ENCODE data around the gene MSANTD1. TPM values are rescaled to one million over a fixed set of nuclear protein-coding genes. Genes with fewer than 3 reads are reported as not detected.

The MSANTD1 gene
- total and polyA plus RNA-seq, 10 of the 15 experiments (the other 5 are each of a cell fraction or from before 2014, with no cell fraction given) = 0.07 to 0.87 (median 0.22) TPM; not detected in 2

DNA sequence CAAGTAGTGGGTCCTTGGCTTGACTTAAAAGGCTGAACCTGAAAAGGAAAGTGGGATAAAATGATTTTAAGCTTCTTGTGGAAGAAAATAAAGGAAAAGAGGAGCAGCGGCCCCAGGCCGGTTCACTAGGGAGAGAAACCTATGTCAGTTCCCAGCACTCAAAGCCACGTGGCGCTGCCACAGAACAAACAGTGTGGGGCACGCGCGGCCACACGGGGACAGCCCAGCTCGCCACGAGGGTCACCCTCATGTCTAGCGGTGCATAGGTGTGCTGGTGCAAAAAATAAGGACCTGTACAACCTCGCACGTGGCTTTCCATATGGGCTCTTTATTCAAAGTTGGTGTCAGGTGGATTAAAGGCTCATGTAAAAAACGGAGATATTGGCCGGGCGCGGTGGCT is 17.1 kb downstream of the MSANTD1 start:
- intact Hi-C loops (cut with micrococcal nuclease; ENCODE audit: unreplicated experiment) = no loop called here
- TF ChIP-seq, protein P1, sequence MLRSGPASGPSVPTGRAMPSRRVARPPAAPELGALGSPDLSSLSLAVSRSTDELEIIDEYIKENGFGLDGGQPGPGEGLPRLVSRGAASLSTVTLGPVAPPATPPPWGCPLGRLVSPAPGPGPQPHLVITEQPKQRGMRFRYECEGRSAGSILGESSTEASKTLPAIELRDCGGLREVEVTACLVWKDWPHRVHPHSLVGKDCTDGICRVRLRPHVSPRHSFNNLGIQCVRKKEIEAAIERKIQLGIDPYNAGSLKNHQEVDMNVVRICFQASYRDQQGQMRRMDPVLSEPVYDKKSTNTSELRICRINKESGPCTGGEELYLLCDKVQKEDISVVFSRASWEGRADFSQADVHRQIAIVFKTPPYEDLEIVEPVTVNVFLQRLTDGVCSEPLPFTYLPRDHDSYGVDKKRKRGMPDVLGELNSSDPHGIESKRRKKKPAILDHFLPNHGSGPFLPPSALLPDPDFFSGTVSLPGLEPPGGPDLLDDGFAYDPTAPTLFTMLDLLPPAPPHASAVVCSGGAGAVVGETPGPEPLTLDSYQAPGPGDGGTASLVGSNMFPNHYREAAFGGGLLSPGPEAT (IDR thresholded peaks at IDR 0.05; ENCODE audit: low read depth) = no peak
- TF ChIP-seq CREM (IDR thresholded peaks at IDR 0.05; ENCODE audit: low read depth) (no peak), IKZF2 (IDR thresholded peaks at IDR 0.05) (no peak), IRF4 (IDR thresholded peaks at IDR 0.05; ENCODE audit: low read depth, low read length) (no peak), BCL11A (IDR thresholded peaks at IDR 0.05; ENCODE audit: low read depth, low read length) (no peak), ZZZ3 (IDR thresholded peaks at IDR 0.05; ENCODE audit: control insufficient read depth, insufficient read length, low read depth) (no peak), ATF7 (IDR thresholded peaks at IDR 0.05; ENCODE audit: low read depth) (no peak), HDAC2 (IDR thresholded peaks at IDR 0.05) (no peak), SPI1 (IDR thresholded peaks at IDR 0.05; ENCODE audit: borderline replicate concordance, insufficient read depth, low read depth, low read length) (no peak), NR2F1 (conservative IDR thresholded peaks at IDR 0.05) (no peak), FOS (IDR thresholded peaks at IDR 0.05; ENCODE audit: borderline replicate concordance, extremely low read depth, insufficient read length) (no peak)
- TF ChIP-seq, protein P2, sequence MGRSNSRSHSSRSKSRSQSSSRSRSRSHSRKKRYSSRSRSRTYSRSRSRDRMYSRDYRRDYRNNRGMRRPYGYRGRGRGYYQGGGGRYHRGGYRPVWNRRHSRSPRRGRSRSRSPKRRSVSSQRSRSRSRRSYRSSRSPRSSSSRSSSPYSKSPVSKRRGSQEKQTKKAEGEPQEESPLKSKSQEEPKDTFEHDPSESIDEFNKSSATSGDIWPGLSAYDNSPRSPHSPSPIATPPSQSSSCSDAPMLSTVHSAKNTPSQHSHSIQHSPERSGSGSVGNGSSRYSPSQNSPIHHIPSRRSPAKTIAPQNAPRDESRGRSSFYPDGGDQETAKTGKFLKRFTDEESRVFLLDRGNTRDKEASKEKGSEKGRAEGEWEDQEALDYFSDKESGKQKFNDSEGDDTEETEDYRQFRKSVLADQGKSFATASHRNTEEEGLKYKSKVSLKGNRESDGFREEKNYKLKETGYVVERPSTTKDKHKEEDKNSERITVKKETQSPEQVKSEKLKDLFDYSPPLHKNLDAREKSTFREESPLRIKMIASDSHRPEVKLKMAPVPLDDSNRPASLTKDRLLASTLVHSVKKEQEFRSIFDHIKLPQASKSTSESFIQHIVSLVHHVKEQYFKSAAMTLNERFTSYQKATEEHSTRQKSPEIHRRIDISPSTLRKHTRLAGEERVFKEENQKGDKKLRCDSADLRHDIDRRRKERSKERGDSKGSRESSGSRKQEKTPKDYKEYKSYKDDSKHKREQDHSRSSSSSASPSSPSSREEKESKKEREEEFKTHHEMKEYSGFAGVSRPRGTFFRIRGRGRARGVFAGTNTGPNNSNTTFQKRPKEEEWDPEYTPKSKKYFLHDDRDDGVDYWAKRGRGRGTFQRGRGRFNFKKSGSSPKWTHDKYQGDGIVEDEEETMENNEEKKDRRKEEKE (IDR thresholded peaks at IDR 0.05) = no peak
- TF ChIP-seq, protein P3, sequence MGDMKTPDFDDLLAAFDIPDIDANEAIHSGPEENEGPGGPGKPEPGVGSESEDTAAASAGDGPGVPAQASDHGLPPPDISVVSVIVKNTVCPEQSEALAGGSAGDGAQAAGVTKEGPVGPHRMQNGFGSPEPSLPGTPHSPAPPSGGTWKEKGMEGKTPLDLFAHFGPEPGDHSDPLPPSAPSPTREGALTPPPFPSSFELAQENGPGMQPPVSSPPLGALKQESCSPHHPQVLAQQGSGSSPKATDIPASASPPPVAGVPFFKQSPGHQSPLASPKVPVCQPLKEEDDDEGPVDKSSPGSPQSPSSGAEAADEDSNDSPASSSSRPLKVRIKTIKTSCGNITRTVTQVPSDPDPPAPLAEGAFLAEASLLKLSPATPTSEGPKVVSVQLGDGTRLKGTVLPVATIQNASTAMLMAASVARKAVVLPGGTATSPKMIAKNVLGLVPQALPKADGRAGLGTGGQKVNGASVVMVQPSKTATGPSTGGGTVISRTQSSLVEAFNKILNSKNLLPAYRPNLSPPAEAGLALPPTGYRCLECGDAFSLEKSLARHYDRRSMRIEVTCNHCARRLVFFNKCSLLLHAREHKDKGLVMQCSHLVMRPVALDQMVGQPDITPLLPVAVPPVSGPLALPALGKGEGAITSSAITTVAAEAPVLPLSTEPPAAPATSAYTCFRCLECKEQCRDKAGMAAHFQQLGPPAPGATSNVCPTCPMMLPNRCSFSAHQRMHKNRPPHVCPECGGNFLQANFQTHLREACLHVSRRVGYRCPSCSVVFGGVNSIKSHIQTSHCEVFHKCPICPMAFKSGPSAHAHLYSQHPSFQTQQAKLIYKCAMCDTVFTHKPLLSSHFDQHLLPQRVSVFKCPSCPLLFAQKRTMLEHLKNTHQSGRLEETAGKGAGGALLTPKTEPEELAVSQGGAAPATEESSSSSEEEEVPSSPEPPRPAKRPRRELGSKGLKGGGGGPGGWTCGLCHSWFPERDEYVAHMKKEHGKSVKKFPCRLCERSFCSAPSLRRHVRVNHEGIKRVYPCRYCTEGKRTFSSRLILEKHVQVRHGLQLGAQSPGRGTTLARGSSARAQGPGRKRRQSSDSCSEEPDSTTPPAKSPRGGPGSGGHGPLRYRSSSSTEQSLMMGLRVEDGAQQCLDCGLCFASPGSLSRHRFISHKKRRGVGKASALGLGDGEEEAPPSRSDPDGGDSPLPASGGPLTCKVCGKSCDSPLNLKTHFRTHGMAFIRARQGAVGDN (IDR thresholded peaks at IDR 0.05) = no peak
- TF ChIP-seq, protein P4, sequence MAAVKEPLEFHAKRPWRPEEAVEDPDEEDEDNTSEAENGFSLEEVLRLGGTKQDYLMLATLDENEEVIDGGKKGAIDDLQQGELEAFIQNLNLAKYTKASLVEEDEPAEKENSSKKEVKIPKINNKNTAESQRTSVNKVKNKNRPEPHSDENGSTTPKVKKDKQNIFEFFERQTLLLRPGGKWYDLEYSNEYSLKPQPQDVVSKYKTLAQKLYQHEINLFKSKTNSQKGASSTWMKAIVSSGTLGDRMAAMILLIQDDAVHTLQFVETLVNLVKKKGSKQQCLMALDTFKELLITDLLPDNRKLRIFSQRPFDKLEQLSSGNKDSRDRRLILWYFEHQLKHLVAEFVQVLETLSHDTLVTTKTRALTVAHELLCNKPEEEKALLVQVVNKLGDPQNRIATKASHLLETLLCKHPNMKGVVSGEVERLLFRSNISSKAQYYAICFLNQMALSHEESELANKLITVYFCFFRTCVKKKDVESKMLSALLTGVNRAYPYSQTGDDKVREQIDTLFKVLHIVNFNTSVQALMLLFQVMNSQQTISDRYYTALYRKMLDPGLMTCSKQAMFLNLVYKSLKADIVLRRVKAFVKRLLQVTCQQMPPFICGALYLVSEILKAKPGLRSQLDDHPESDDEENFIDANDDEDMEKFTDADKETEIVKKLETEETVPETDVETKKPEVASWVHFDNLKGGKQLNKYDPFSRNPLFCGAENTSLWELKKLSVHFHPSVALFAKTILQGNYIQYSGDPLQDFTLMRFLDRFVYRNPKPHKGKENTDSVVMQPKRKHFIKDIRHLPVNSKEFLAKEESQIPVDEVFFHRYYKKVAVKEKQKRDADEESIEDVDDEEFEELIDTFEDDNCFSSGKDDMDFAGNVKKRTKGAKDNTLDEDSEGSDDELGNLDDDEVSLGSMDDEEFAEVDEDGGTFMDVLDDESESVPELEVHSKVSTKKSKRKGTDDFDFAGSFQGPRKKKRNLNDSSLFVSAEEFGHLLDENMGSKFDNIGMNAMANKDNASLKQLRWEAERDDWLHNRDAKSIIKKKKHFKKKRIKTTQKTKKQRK (IDR thresholded peaks at IDR 0.05; ENCODE audit: low read depth, low read length) = no peak

More for the DNA sequence above, 17.1 kb downstream of the MSANTD1 start:
- ChIA-PET CTCF (interaction anchor here (0.7 kb wide), 1 partner anchor 102 kb away, joined by 3 read pairs; no protein-coding TSS in a partner anchor), RAD21 (ENCODE audit: unreplicated experiment) (no interaction called here), SMC1A (ENCODE audit: uncharacterized antibody, unreplicated experiment) (no interaction called here), POLR2A (no interaction called here)
- no peak for DNase-seq (ENCODE audit: low read depth, low spot score)
- Histone ChIP-seq H3K4me3 (no peak overlapping the region), H3K36me3 (ENCODE audit: control insufficient read depth in 2 of 2, insufficient read depth in 2 of 2, low read length in 1 of 2) (no peaks in the 10 kb centered on the region), H3K4me1 (ENCODE audit: control insufficient read depth, insufficient read depth, low read length) (no peaks in the 10 kb centered on the region), H3K27me3 (replicated peaks in 1 of 2; ENCODE audit: control insufficient read depth in 2 of 2, insufficient read depth in 2 of 2, low read length in 1 of 2) (no peaks in the 10 kb centered on the region; a peak in 1 of 4 replicates), H3K9ac (ENCODE audit: control insufficient read depth, insufficient read depth, low read length) (no peak overlapping the region), H2AFZ (ENCODE audit: control insufficient read depth, low read depth, low read length) (no peak overlapping the region), H3K27ac (ENCODE audit: control insufficient read depth, insufficient read depth) (no peak overlapping the region), H3K79me2 (ENCODE audit: control insufficient read depth, insufficient read depth, low read length) (no peaks in the 10 kb centered on the region), H3K9me3 (replicated peaks; ENCODE audit: control insufficient read depth, insufficient read depth, low read length) (no peaks in the 10 kb centered on the region), H4K20me1 (ENCODE audit: control insufficient read depth, insufficient read depth) (no peaks in the 10 kb centered on the region), H3K4me2 (ENCODE audit: control insufficient read depth, insufficient read depth) (no peak overlapping the region)
- in situ Hi-C loops (cut with MboI) = no loop called here
- FAIRE-seq = no peak
- BruUV-seq (replicated peaks) = no TSS peak
- 76% methylated on average over 17 of the region's 17 CpGs for WGBS (ENCODE audit: insufficient coverage, insufficient replicate concordance, low lambda C conversion rate, missing lambda C conversion rate)
- no peak for ATAC-seq
